ENCODE measurements around the gene PCCA.

Gene PCCA

Small RNA genes lying within 50 kb of the gene (small RNA-seq; reads per million reads assigned to genes)
- gene AL356575.1 = 0 reads per million in 2 experiments
